HepG2 (cell line): Measurements from ENCODE around the gene GLIS2. TPM values are rescaled to one million over a fixed set of nuclear protein-coding genes. Genes with fewer than 3 reads are reported as not detected.

Experiments
- ATAC-seq: fragments of 200-7000 bp; cut with Tn5 transposase; 3 replicates; pipeline ENCODE4 v1.9.1; 2020; ENCODE audit warnings: mild to moderate bottlenecking, moderate library complexity
- BruUV-seq: library from RNA; stranded (reverse); fragments of 400-500 nt; replicated peaks from 2 replicates; lab custom pipeline; 2021; lab: Mats Ljungman, UMichigan
- CTCF ChIA-PET: fragments of 300-600 bp; formaldehyde crosslinking; extraction: SDS; loops from one replicate; lab custom pipeline; 2021; ENCODE audit warnings: low total read pairs, inconsistent platforms, low intra/inter-chr PET ratio; lab: Yijun Ruan, JAX
- POLR2A ChIA-PET: fragments of 350-600 bp; sonication (Branson Sonifier 250); formaldehyde crosslinking; loops from one replicate; lab custom pipeline; 2020; ENCODE audit warnings: antibody characterized with exemption, inconsistent platforms; lab: Yijun Ruan, JAX
- DNase-seq: peaks from one replicate; pipeline ENCODE4 v3.0.0-alpha.2; 2015; ENCODE audit warnings: low spot score
- FAIRE-seq: peaks from 3 replicates; lab custom pipeline; 2011; peaks lifted over from hg19 to GRCh38; lab: Jason Lieb, UNC
- H2AFZ ChIP-seq: one replicate; pipeline ENCODE4 v1.6.1; 2011; ENCODE audit warnings: low read length, inconsistent platforms
- H3K27ac ChIP-seq: fragments of 300-600 bp; 3 replicates; pipeline ENCODE4 v1.8.0; 2011; ENCODE audit warnings: mixed run types, mild to moderate bottlenecking, mixed read lengths, low read length, inconsistent platforms; ENCODE audit not compliant: insufficient read depth; ENCODE audit errors: extremely low read length
- H3K27me3 ChIP-seq, 2 experiments: fragments of 200-600 bp in 1 of 2; 2 replicates in 1 of 2; 3 replicates in 1 of 2; pipeline versions ENCODE4 v1.6.0 to v1.8.0; 2011; ENCODE audit warnings: low read length in 2 of 2, mild to moderate bottlenecking in 2 of 2, moderate library complexity in 2 of 2, inconsistent platforms in 1 of 2; ENCODE audit not compliant: insufficient read depth in 2 of 2, control insufficient read depth in 1 of 2
- H3K36me3 ChIP-seq, 2 experiments: fragments of 200-600 bp in 1 of 2; replicated peaks in 1 of 2; 2 replicates in 1 of 2; 3 replicates in 1 of 2; pipeline versions ENCODE4 v1.5.1 to v1.8.0; 2011; ENCODE audit warnings: low read length in 2 of 2, inconsistent platforms in 1 of 2; ENCODE audit not compliant: insufficient read depth in 2 of 2, control insufficient read depth in 1 of 2
- H3K4me1 ChIP-seq: 2 replicates; pipeline ENCODE4 v1.5.1; 2012; ENCODE audit warnings: low read length, inconsistent platforms; ENCODE audit not compliant: insufficient read depth
- H3K4me2 ChIP-seq: 2 replicates; pipeline ENCODE4 v1.6.0; 2011; ENCODE audit warnings: low read depth, low read length, inconsistent platforms
- H3K4me3 ChIP-seq, 3 experiments: fragments of 200-600 bp in 1 of 3; sonication (generic), shearing (Covaris generic) in 1 of 3; replicated peaks in 1 of 3; 2 replicates each; pipeline ENCODE4 v1.5.1; 2011 to 2016; ENCODE audit warnings: low read length in 3 of 3, inconsistent platforms in 2 of 3, low read depth in 2 of 3, mild to moderate bottlenecking in 2 of 3, control low read depth in 1 of 3, mixed read lengths in 1 of 3; ENCODE audit not compliant: insufficient read depth in 1 of 3
- H3K79me2 ChIP-seq: one replicate; pipeline ENCODE4 v1.6.1; 2011; ENCODE audit warnings: low read length, inconsistent platforms; ENCODE audit not compliant: insufficient read depth
- H3K9ac ChIP-seq: 2 replicates; pipeline ENCODE4 v1.6.0; 2011; ENCODE audit warnings: mild to moderate bottlenecking, low read depth, low read length, inconsistent platforms; ENCODE audit not compliant: insufficient read depth
- H3K9me3 ChIP-seq: 2 replicates; pipeline ENCODE4 v1.5.1; 2012; ENCODE audit warnings: mild to moderate bottlenecking, low read length
- H4K20me1 ChIP-seq: 2 replicates; pipeline ENCODE4 v1.6.0; 2011; ENCODE audit warnings: inconsistent platforms, mild to moderate bottlenecking, low read length, moderate library complexity; ENCODE audit not compliant: insufficient read depth
- FOXK2 ChIP-seq: fragments of 450-650 bp; IDR thresholded peaks from 2 replicates; pipeline ENCODE4 v1.6.1; 2016
- FOXM1 ChIP-seq: sonication (generic); formaldehyde crosslinking; IDR thresholded peaks from 2 replicates; pipeline ENCODE4 v1.5.0; 2020; ENCODE audit warnings: missing genetic modification reagents
- GLI4 ChIP-seq: sonication (generic); formaldehyde crosslinking; IDR thresholded peaks from 2 replicates; pipeline ENCODE4 v1.5.1; 2020; ENCODE audit warnings: missing genetic modification reagents, mild to moderate bottlenecking, moderate library complexity, borderline replicate concordance
- GTF2F1 ChIP-seq: fragments of 150-350 bp; IDR thresholded peaks from 2 replicates; pipeline ENCODE4 v1.6.1; 2014; ENCODE audit warnings: low read length
- NAIF1 ChIP-seq: sonication (generic); formaldehyde crosslinking; IDR thresholded peaks from 2 replicates; pipeline ENCODE4 v1.5.0; 2020; ENCODE audit warnings: mild to moderate bottlenecking, missing genetic modification reagents, borderline replicate concordance
- NR1H2 ChIP-seq: sonication (generic); formaldehyde crosslinking; IDR thresholded peaks from 2 replicates; pipeline ENCODE4 v1.8.1; 2022; ENCODE audit warnings: low read depth, missing genetic modification reagents, borderline replicate concordance
- YY1 ChIP-seq: IDR thresholded peaks from 2 replicates; pipeline ENCODE4 v1.6.1; 2011; ENCODE audit warnings: low read length, low read depth, moderate library complexity, mild to moderate bottlenecking; ENCODE audit not compliant: insufficient read depth, insufficient replicate concordance
- ZMAT3 ChIP-seq: sonication (generic); formaldehyde crosslinking; conservative IDR thresholded peaks from 2 replicates; pipeline ENCODE4 v1.7.0; 2021; ENCODE audit warnings: missing genetic modification reagents
- ZNF335 ChIP-seq: sonication (generic); formaldehyde crosslinking; IDR thresholded peaks from 2 replicates; pipeline ENCODE4 v1.4.0; 2020; ENCODE audit warnings: missing genetic modification reagents
- ZNF772 ChIP-seq: sonication (generic); formaldehyde crosslinking; IDR thresholded peaks from 2 replicates; pipeline ENCODE4 v1.5.0; 2020; ENCODE audit warnings: mild to moderate bottlenecking, missing genetic modification reagents
- ZSCAN29 ChIP-seq: sonication (generic); formaldehyde crosslinking; conservative IDR thresholded peaks from 2 replicates; pipeline ENCODE4 v1.4.0; 2020; ENCODE audit warnings: mild to moderate bottlenecking, missing genetic modification reagents
- WGBS: methylation state at CpG from one replicate; pipeline ENCODE4 v1.1.6; 2017; ENCODE audit warnings: low lambda C conversion rate; 5-methylcytosine and 5-hydroxymethylcytosine counted together
- in situ Hi-C: cut with HindIII; loops from 2 replicates; pipeline ENCODE4 v1.10.0; 2017; ENCODE audit warnings: low pct_unique_long_range_greater_than_20kb; ENCODE audit not compliant: extremely low pct_ligation_motif_present
- intact Hi-C: fragments of 100-400 bp; cut with micrococcal nuclease; formaldehyde crosslinking; loops from one replicate; pipeline ENCODE4 v1.10.0; 2022; ENCODE audit not compliant: unreplicated experiment
- polyA plus RNA-seq, 8 experiments: library from polyadenylated mRNA; depleted of rRNA in 3 of 8; stranded (reverse) in 7 of 8; unstranded in 1 of 8; fragments of >200 nt; fragmentation: Illumina TruSeq in 4 of 8; extraction: Trizol in 4 of 8; gene quantifications; 2 replicates each; pipeline versions ENCODE4 v1.2.1 to v1.2.3, GENCODE V29; 2011 to 2016; ENCODE audit warnings: low read depth in 4 of 8, missing spikeins in 1 of 8, mixed read lengths in 1 of 8; ENCODE audit not compliant: insufficient read depth in 1 of 8
- total RNA-seq, 5 experiments: library from RNA; depleted of rRNA; stranded (reverse); fragments of >200 nt; fragmentation: Illumina TruSeq; extraction: Trizol; gene quantifications; 2 replicates each; pipeline ENCODE4 v1.2.3, GENCODE V29; 2016; ENCODE audit warnings: low read depth in 1 of 5
- TF ChIP-seq, protein P1 (sequence below): sonication (generic); formaldehyde crosslinking; IDR thresholded peaks from 2 replicates; pipeline ENCODE4 v1.5.1; 2020; ENCODE audit warnings: mild to moderate bottlenecking, missing genetic modification reagents
- TF ChIP-seq, protein P2 (sequence below): sonication (generic); formaldehyde crosslinking; IDR thresholded peaks from 2 replicates; pipeline ENCODE4 v1.9.0; 2021; ENCODE audit warnings: missing genetic modification reagents, borderline replicate concordance
- TF ChIP-seq, protein P3 (sequence below): sonication (generic); formaldehyde crosslinking; IDR thresholded peaks from 2 replicates; pipeline ENCODE4 v1.4.0; 2020; ENCODE audit warnings: mild to moderate bottlenecking, missing genetic modification reagents
- TF ChIP-seq, protein P4 (sequence below): IDR thresholded peaks from 2 replicates; pipeline ENCODE4 v1.6.1; 2018; ENCODE audit warnings: missing genetic modification reagents

Gene GLIS2
- total and polyA plus RNA-seq, 2 of the 13 experiments (the other 11 are each of a cell fraction or from before 2014, with no cell fraction given), result 0.28 to 0.29 TPM

DNA sequence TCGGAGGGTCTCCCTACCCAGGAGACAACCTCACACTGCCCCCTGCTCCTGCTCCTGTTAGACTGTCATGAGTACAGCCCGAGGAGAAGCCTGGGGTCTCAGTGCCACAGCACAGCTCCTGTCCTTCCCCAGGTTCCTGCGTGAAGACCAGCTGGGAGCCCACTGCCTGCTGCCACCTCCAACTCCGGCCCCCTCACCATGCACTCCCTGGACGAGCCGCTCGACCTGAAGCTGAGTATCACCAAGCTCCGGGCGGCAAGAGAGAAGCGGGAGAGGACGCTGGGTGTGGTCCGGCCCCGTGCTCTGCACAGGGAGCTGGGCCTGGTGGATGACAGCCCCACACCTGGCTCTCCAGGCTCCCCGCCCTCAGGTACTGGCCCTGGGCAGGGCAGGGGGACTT, 16.2 kb downstream of the GLIS2 start:
- ATAC-seq (no peak), FAIRE-seq (no peak), DNase-seq (no peak)
- intact Hi-C loops, result no loop called here
- Histone ChIP-seq H3K4me3 (no peak overlapping the region), H2AFZ (no peak overlapping the region), H3K27ac (no peak overlapping the region), H3K4me2 (no peak overlapping the region), H3K79me2 (no peaks in the 10 kb centered on the region), H3K27me3 (no peaks in the 10 kb centered on the region), H3K36me3 (no peaks in the 10 kb centered on the region), H4K20me1 (no peaks in the 10 kb centered on the region), H3K9ac (no peak overlapping the region), H3K9me3 (no peaks in the 10 kb centered on the region), H3K4me1 (peaks cover 21% of the 10 kb centered on the region)
- ChIA-PET POLR2A (no interaction called here), CTCF (interaction anchor here (1.6 to 3.4 kb wide), 2 partner anchors 78 to 132 kb away, joined by 4 to 17 read pairs; no protein-coding TSS in a partner anchor)
- in situ Hi-C loops, result no loop called here
- BruUV-seq, result no TSS peak
- WGBS, result 66% methylated on average over 5 of the region's 14 CpGs
- no peak for TF ChIP-seq NAIF1 (CRISPR knock-in tag)
- TF ChIP-seq, protein P1, sequence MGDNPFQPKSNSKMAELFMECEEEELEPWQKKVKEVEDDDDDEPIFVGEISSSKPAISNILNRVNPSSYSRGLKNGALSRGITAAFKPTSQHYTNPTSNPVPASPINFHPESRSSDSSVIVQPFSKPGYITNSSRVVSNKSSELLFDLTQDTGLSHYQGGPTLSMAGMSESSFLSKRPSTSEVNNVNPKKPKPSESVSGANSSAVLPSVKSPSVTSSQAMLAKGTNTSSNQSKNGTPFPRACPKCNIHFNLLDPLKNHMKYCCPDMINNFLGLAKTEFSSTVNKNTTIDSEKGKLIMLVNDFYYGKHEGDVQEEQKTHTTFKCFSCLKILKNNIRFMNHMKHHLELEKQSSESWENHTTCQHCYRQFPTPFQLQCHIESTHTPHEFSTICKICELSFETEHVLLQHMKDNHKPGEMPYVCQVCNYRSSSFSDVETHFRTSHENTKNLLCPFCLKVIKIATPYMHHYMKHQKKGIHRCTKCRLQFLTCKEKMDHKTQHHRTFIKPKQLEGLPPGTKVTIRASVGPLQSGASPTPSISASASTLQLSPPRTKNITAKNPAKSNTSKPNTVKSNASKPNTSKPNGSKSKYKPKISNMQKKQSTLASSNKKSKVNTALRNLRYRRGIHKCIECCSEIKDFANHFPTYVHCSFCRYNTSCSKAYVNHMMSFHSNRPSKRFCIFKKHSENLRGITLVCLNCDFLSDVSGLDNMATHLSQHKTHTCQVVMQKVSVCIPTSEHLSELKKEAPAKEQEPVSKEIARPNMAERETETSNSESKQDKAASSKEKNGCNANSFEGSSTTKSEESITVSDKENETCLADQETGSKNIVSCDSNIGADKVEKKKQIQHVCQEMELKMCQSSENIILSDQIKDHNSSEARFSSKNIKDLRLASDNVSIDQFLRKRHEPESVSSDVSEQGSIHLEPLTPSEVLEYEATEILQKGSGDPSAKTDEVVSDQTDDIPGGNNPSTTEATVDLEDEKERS (CRISPR knock-in tag), result no peak
- no peak for TF ChIP-seq FOXM1 (CRISPR knock-in tag)
- no peak for TF ChIP-seq FOXK2
- TF ChIP-seq ZNF335 (CRISPR knock-in tag), result no peak
- TF ChIP-seq, protein P2, sequence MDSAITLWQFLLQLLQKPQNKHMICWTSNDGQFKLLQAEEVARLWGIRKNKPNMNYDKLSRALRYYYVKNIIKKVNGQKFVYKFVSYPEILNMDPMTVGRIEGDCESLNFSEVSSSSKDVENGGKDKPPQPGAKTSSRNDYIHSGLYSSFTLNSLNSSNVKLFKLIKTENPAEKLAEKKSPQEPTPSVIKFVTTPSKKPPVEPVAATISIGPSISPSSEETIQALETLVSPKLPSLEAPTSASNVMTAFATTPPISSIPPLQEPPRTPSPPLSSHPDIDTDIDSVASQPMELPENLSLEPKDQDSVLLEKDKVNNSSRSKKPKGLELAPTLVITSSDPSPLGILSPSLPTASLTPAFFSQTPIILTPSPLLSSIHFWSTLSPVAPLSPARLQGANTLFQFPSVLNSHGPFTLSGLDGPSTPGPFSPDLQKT (CRISPR knock-in tag), result no peak
- no peak for TF ChIP-seq GTF2F1
- no peak for TF ChIP-seq YY1
- TF ChIP-seq ZMAT3 (CRISPR knock-in tag), result no peak
- TF ChIP-seq, protein P3, sequence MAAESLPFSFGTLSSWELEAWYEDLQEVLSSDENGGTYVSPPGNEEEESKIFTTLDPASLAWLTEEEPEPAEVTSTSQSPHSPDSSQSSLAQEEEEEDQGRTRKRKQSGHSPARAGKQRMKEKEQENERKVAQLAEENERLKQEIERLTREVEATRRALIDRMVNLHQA (CRISPR knock-in tag), result no peak
- TF ChIP-seq GLI4 (CRISPR knock-in tag), result no peak
- no peak for TF ChIP-seq ZSCAN29 (CRISPR knock-in tag)
- no peak for TF ChIP-seq ZNF772 (CRISPR knock-in tag)
- TF ChIP-seq NR1H2, result no peak
- TF ChIP-seq, protein P4, sequence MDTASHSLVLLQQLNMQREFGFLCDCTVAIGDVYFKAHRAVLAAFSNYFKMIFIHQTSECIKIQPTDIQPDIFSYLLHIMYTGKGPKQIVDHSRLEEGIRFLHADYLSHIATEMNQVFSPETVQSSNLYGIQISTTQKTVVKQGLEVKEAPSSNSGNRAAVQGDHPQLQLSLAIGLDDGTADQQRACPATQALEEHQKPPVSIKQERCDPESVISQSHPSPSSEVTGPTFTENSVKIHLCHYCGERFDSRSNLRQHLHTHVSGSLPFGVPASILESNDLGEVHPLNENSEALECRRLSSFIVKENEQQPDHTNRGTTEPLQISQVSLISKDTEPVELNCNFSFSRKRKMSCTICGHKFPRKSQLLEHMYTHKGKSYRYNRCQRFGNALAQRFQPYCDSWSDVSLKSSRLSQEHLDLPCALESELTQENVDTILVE (CRISPR knock-in tag), result no peak
